Fibroblast of lung (primary cell): Measurements from ENCODE around the gene VCAM1.

Experiments
- EZH2 ChIP-seq: IDR thresholded peaks from 2 replicates; pipeline ENCODE4 v1.5.1; 2012; ENCODE audit warnings: low read length, control low read depth, mild to moderate bottlenecking; ENCODE audit errors: missing control alignments
- TF ChIP-seq, protein P1 (sequence below), 2 donors: IDR thresholded peaks in 1 of 2; conservative IDR thresholded peaks in 1 of 2; 1 replicate in 1 of 2; 2 replicates in 1 of 2; pipeline ENCODE4 v1.5.1; 2011 to 2012; ENCODE audit warnings: low read length in 2 of 2, control low read depth in 1 of 2, inconsistent platforms in 1 of 2, low read depth in 1 of 2, mild to moderate bottlenecking in 1 of 2

GRCh38 chr1:100731309-100731708 lies 11.8 kb downstream of the VCAM1 start:
- TF ChIP-seq, protein P1, sequence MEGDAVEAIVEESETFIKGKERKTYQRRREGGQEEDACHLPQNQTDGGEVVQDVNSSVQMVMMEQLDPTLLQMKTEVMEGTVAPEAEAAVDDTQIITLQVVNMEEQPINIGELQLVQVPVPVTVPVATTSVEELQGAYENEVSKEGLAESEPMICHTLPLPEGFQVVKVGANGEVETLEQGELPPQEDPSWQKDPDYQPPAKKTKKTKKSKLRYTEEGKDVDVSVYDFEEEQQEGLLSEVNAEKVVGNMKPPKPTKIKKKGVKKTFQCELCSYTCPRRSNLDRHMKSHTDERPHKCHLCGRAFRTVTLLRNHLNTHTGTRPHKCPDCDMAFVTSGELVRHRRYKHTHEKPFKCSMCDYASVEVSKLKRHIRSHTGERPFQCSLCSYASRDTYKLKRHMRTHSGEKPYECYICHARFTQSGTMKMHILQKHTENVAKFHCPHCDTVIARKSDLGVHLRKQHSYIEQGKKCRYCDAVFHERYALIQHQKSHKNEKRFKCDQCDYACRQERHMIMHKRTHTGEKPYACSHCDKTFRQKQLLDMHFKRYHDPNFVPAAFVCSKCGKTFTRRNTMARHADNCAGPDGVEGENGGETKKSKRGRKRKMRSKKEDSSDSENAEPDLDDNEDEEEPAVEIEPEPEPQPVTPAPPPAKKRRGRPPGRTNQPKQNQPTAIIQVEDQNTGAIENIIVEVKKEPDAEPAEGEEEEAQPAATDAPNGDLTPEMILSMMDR (conservative IDR thresholded peaks at IDR 0.05 in 1 of 2, IDR thresholded peaks at IDR 0.05 in 1 of 2; ENCODE audit: low read depth in 1 of 2, low read length in 2 of 2): no peak
- TF ChIP-seq EZH2: no peak
